HepG2 (cell line): ENCODE data around the gene RBM23. TPM values are rescaled to one million over a fixed set of nuclear protein-coding genes. Genes with fewer than 3 reads are reported as not detected.

Source experiments
- CREB3 ChIP-seq: sonication (generic); formaldehyde crosslinking; IDR thresholded peaks from 2 replicates; pipeline ENCODE4 v1.5.0; 2020; ENCODE audit warnings: missing genetic modification reagents
- HOXA7 ChIP-seq: sonication (generic); formaldehyde crosslinking; IDR thresholded peaks from 2 replicates; pipeline ENCODE4 v1.8.1; 2022; ENCODE audit warnings: mild to moderate bottlenecking, missing genetic modification reagents, moderate library complexity
- ISX ChIP-seq: sonication (generic); formaldehyde crosslinking; conservative IDR thresholded peaks from 2 replicates; pipeline ENCODE4 v1.5.0; 2020; ENCODE audit warnings: missing genetic modification reagents
- NCOA1 ChIP-seq: sonication (generic); formaldehyde crosslinking; IDR thresholded peaks from 2 replicates; pipeline ENCODE4 v1.9.0; 2021; ENCODE audit warnings: missing genetic modification reagents
- PAXIP1 ChIP-seq: sonication (generic); formaldehyde crosslinking; conservative IDR thresholded peaks from 2 replicates; pipeline ENCODE4 v1.4.0; 2020; ENCODE audit warnings: mild to moderate bottlenecking, missing genetic modification reagents, moderate library complexity
- PCBP1 ChIP-seq: fragments of 200-400 bp; formaldehyde crosslinking; IDR thresholded peaks from 2 replicates; pipeline ENCODE4 v1.6.1; 2017; ENCODE audit warnings: mild to moderate bottlenecking, low read depth, low read length, borderline replicate concordance
- RXRB ChIP-seq: IDR thresholded peaks from 2 replicates; pipeline ENCODE4 v1.6.1; 2016; ENCODE audit warnings: borderline replicate concordance, missing genetic modification reagents, missing compliant biosample characterization
- SKIL ChIP-seq: sonication (generic); formaldehyde crosslinking; IDR thresholded peaks from 2 replicates; pipeline ENCODE4 v1.8.0; 2022; ENCODE audit warnings: missing genetic modification reagents, mild to moderate bottlenecking, moderate library complexity, borderline replicate concordance
- SNAI1 ChIP-seq: sonication (generic); formaldehyde crosslinking; IDR thresholded peaks from 2 replicates; pipeline ENCODE4 v1.5.0; 2020; ENCODE audit warnings: mild to moderate bottlenecking, missing genetic modification reagents, borderline replicate concordance
- TSC22D2 ChIP-seq: sonication (generic); formaldehyde crosslinking; IDR thresholded peaks from 2 replicates; pipeline ENCODE4 v1.5.1; 2020; ENCODE audit warnings: missing genetic modification reagents, mild to moderate bottlenecking, borderline replicate concordance
- ZBTB10 ChIP-seq: sonication (generic); formaldehyde crosslinking; IDR thresholded peaks from 2 replicates; pipeline ENCODE4 v1.4.0; 2020; ENCODE audit warnings: missing genetic modification reagents, borderline replicate concordance
- ZEB1 ChIP-seq: IDR thresholded peaks from 2 replicates; pipeline ENCODE4 v1.6.1; 2012; ENCODE audit warnings: mild to moderate bottlenecking, low read depth, inconsistent platforms; ENCODE audit not compliant: insufficient replicate concordance
- ZNF10 ChIP-seq: sonication (generic); formaldehyde crosslinking; IDR thresholded peaks from 2 replicates; pipeline ENCODE4 v1.4.0; 2020; ENCODE audit warnings: mild to moderate bottlenecking, low read depth, missing genetic modification reagents, borderline replicate concordance
- ZNF34 ChIP-seq: sonication (generic); formaldehyde crosslinking; IDR thresholded peaks from 2 replicates; pipeline ENCODE4 v1.4.0; 2020; ENCODE audit warnings: mild to moderate bottlenecking, missing genetic modification reagents, borderline replicate concordance
- ZNF761 ChIP-seq: sonication (generic); formaldehyde crosslinking; conservative IDR thresholded peaks from 2 replicates; pipeline ENCODE4 v1.4.0; 2020; ENCODE audit warnings: mild to moderate bottlenecking, missing genetic modification reagents
- polyA plus RNA-seq, 8 experiments: library from polyadenylated mRNA; depleted of rRNA in 3 of 8; stranded (reverse) in 7 of 8; unstranded in 1 of 8; fragments of >200 nt; fragmentation: Illumina TruSeq in 4 of 8; extraction: Trizol in 4 of 8; gene quantifications; 2 replicates each; pipeline versions ENCODE4 v1.2.1 to v1.2.3, GENCODE V29; 2011 to 2016; ENCODE audit warnings: low read depth in 4 of 8, missing spikeins in 1 of 8, mixed read lengths in 1 of 8; ENCODE audit not compliant: insufficient read depth in 1 of 8
- total RNA-seq, 5 experiments: library from RNA; depleted of rRNA; stranded (reverse); fragments of >200 nt; fragmentation: Illumina TruSeq; extraction: Trizol; gene quantifications; 2 replicates each; pipeline ENCODE4 v1.2.3, GENCODE V29; 2016; ENCODE audit warnings: low read depth in 1 of 5

RBM23 gene
- total and polyA plus RNA-seq, 2 of the 13 experiments (the other 11 are each of a cell fraction or from before 2014, with no cell fraction given), result 1.5 to 2.1 TPM

GRCh38 chr14:22929104-22929960 is 10.4 kb upstream of the RBM23 start, which contains the start of gene PRMT5 (continued):
- TF ChIP-seq PCBP1 (0 out of 2 replicates have a peak, but pooled peaks have one; percentile 56), ZEB1 (no peak), NCOA1 (CRISPR knock-in tag) (peak; percentile 19), SNAI1 (CRISPR knock-in tag) (no peak; the same call in 1 of the 2 replicates), ZNF34 (peak; percentile 99), ZNF10 (no peak), TSC22D2 (CRISPR knock-in tag) (peak; percentile 88), HOXA7 (CRISPR knock-in tag) (0 out of 2 replicates have a peak, but pooled peaks have one; percentile 88), RXRB (CRISPR knock-in tag) (peak; percentile 97), ISX (CRISPR knock-in tag) (peak; percentile 93; the same call in 1 of the 2 replicates), PAXIP1 (peak; percentile 85; the same call in 1 of the 2 replicates), ZNF761 (CRISPR knock-in tag) (peak; percentile 98), ZBTB10 (no peak; the same call in 1 of the 2 replicates), CREB3 (peak; percentile 96; the same call in 1 of the 2 replicates), SKIL (CRISPR knock-in tag) (peak; percentile 58)
